HG03135 (cell line): ENCODE measurements around the gene BRD3OS.
"Not testable (repeated sequence)": the region's sequence is repeated elsewhere in the genome, so short reads cannot be mapped to it uniquely, and the experiment has no call there.

ENCODE experiments used
- ATAC-seq: cut with Tn5 transposase; IDR thresholded peaks from one replicate; pipeline ENCODE4 v1.9.1; 2021; ENCODE audit warnings: mild to moderate bottlenecking, moderate library complexity; ENCODE audit not compliant: unreplicated experiment

BRD3OS gene

DNA sequence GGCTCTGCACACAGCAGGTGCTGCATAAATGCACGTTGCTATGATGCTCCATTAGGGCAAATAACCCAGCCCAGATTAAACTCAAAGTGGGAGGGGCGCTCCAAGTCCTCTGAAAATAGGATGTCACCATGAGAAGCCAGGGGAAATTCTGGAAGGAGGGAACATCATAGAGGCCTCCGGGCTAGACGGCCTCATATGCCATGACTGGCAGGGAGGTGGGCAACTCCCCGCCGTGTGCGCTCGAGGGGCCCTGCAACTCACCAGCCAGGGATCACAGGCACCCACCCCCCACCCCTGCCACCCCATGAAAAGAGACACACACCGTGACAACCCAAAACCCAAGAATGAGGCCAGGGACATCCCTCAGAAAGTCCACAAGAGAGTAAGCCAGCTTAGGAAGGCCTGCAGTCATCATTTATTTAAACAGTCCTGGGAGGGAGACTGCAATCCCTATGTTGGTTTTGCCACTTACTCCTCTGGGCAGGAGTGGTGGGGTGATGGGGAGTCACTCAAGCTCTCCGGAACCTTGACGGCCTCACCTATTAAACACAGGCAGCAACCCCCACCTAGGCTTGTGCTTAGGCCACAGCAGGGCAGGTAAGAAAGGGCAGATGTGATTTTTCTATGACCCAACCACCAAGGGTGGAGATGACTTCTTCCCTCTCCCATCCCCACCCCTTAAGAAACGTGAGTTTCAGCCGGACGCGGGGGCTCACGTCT, 37.2 kb upstream of the BRD3OS start:
- ATAC-seq = no peak

DNA sequence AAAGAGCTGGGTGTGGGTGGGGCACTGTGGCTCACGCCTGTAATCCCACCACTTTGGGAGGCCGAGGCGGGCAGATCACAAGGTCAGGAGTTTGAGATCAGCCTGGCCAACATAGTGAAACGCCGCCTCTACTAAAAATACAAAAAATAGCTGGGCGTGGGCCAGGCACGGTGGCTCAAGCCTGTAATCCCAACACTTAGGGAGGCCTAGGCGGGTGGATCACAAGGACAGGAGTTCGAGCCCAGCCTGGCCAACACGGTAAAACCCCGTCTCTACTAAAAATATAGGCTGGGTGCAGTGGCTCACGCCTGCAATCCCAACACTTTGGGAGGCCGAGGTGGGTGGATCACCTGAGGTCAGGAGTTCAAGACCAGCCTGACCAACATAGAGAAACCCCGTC, 36.5 kb upstream of the BRD3OS start:
- not testable (repeated sequence) for ATAC-seq

DNA sequence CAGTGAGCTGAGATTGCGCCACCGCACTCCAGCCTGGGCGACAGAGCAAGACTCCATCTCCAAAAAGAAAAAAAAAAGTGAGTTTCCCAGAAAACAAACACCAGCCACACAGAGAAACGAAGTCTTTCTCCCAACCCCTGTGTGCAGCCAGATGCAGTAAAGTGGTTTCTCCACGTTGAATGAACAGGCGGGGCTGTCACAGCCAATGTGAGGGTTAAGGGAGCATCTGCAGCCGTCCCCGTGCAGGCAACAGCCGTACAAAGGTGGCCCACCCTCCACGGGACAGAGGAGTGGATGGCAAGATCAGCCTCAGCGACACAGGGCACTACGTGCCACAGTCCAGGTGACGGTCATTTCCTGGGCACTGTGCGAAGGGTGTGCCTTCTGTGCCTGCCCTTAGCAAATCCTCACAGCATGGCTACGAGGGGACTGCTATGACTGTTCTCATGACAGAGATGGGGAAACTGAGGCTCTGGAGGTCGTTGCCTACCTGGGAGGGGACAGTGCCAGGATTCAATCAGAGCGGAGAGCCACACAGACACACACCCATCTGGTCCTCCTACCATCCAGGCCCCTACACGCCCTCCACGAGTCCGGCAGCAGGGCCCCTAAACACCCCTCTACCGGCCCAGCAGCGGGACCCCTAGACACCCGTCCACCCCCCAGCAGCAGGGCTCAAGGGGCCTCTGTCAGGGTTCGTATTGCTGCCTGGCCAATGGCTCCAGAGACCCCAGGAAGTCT, 35.5 kb upstream of the BRD3OS start:
- ATAC-seq = no peak

DNA sequence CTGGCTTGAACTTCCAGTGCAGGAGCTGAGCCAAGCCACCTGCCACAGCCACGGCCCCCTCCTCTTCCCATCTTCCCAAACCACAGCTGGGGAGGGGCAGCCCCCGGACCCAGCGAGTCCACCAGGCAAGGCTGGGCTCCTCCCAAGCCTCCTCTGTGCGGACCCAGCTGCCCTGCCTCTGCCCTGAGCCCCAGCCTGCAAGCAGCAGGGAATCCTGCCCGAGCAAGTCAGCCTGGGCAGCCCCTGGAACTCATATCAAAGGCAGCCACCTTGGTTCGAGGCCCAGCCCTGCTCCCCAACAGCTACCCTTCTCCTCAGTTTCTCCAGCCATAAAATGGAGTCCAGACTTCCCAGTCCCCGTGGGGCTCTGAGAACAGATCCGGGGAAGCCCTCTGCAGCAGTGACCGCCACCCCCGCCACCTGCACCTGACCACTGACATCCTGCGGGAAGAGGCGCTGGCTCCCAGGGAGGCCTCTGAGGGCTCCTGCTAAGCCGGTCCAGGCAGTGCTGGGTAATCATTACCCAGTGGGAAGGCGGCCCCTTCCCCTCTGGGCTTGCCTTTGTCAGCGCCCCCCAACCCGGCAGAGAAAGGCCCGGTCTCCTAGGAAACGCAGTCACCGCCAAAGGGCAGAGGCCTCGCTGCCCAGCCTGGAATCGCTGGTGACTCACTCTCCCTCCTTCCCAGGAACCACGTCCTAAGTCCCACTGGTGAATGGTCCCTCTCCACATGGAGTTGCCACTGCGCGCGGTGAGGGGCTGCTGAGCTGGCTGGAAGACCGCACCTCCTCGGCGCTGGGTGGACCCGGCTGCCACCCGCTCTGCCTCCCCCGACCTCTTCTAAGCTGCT, 34.7 kb upstream of the BRD3OS start:
- ATAC-seq = no peak

DNA sequence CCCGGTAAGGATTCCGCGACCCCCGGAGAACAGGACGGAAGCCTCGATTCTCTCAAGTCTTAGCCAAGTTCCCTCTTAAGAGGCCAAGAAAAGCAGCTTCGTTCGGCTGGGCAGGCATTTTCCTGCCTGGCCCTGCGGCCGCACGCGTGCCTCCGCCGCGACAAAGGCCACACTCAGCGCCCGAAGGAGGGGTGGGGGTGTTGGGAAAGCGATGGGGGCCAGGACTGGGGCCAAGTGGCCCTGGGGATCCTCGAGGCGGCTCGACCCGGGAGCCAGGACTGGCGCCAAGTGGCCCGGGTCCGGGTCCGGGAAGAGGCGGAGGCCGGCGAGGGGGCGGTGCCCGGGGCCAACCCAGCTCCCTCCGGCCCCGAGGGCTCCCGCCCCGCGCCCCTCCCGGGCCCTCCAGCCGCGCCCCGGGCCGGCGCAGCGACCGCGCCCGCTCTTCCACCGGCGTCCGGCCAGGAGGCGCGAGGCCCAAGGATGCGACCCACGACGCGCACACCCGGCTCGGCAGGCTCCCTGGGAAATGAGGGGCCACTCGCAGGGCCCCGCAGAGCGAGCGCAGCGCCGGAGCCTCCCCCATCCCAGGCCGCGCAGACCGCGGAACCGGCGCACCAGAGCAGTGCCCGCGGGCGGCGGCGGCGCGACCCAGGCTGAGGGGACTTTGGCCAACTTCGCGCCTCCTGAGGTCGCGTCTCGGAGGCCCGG, 33.9 kb upstream of the BRD3OS start:
- ATAC-seq = peak; percentile 10

DNA sequence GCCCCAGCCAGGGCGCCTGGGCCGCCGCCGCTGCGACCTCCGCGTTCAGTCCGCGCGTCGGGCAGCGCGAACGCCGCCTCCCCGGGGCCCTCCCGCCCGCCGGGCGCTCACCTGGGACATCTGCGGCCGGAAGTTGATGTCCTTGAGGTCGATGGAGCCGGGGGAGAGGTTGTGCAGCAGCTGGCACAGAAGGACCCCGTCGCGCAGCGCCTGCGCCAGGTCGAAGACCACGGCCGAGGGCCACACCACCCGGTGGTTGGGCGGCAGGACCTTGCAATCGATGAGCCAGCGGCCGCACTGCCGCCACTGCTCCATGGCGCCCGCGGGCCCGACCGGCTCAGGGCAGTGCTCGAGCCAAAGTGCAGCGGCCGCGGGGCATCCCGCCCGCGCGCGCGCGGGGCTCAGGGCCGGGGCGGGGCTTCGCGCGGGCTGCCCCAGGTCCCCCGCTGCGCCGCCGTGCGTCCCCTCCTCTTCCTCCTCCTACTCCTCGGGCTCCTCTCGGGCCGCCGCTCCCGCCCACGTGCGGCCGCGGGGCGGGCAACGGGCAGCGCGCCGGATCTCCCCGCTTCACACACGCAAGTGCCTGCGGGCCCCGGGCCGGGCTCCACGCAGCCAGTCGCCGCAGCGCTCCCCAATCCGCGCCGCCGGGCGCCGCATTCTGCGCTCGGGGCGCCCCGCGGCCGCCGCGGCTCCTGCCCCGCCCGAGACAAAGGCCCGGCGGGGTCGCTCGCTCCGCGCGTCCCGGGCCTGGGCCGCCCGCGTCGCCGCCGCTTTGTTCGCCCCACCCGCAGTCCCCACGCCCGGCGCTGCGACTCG, 33.1 kb upstream of the BRD3OS start, which contains the start of gene VAV2:
Gene VAV2 (minus strand): TSS at position 361 of the 816 bp plus-strand sequence. CDS start 46 bp downstream, at position 315.
- peak; percentile 43 for ATAC-seq

DNA sequence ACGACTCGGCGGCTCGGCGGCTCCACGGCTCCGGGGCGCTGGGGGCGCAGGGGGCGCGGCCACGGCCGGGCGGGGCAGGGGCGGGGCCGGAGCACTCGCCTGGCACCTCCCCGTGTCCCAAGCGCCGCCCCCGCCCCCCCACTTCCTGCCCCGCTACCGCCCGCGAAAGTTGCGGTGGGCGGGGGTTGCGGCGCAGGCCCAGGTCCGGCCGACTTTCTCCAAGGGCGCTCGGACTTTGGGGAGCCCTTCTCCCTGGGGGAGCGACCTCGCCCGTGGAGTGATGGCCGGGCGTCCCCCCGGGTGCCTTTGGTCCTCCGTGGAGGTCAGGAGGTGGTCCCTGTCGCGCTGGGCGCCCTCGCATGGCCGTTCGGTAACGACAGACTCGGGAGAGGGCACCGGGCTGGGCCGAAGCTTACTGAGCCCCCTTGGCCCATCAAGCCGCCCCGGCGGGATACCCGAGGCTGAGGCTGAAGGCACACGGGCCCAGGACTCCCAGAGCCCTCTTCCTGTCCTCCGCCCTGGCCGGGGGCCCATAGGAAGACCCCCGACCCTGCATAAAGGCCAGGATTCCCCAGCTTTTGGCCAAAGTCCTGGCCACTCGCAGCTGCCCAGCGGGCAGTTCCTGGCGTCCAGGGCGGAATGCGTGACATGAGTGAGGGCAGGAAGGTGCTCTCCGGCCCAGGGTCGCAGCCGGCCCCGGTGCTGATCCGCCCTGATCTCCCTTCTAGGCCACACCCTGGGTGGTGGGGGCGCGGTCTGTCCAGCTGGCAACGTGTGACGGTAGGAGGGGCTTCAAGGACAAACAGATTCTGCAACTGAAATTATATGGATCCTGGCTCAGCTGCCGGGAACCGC, 32.3 kb upstream of the BRD3OS start:
- peak; percentile 42 for ATAC-seq

DNA sequence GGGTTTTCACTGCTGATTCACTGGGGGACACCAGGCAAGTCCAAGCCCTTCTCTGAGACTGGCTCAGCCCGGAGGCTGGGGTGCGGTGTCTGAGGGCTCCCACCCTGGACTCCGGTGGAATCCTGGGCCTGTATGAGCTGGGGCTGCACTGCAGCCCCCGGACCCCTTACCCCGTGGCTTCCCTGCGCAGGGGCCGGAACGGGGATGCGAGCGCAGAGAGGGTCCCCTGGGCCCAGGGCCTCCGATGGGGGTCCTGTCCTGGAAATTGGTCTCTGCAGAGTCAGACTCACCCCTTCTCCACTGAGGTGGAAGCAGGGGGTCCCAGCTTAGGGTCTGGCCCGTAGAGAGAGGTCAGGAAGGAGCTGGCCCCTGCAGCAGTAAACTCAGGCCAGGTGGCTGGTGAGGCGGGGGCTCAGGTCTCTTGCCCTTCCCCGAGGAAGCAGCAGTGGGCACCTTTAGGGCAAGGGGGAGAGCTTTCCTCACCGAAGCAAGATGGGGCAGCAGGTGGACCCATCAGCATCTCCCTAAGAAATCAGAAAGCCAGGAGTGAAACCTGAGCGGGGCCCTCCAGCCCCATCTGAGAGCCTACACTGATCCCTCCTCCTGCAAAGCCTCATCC, 31.5 kb upstream of the BRD3OS start:
- ATAC-seq = no peak

DNA sequence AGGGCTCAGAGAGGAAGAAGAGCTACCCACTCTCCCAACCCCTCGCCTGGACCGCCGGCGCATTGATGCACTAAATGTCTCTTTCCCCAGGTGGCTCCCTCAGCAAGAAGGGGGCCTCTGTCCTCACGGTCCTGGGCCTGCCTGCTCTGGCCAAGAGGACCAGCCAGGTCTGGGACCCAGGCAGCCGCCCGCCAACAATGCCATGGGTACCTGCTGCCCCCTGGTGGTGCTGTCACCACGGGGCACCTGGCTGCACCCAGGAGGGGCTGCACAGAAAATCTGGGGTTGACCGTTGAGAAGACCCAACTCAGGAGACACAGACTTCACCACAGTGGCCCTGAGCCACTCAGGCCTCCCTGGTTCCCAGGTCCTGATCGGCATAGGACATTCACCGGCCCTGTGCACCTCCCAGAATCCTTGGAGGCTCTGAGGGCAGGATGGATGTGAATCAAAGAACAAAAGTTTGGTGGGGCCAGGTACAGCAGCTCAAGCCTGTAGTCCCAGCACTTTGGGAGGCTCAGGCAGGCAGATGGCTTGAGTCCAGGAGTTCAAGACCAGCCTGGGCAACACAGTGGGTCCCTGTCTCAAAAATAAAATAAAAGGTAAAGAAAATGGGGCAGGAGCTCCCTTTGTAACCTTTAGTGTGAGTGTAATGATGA, 30.8 kb upstream of the BRD3OS start:
- no peak for ATAC-seq

DNA sequence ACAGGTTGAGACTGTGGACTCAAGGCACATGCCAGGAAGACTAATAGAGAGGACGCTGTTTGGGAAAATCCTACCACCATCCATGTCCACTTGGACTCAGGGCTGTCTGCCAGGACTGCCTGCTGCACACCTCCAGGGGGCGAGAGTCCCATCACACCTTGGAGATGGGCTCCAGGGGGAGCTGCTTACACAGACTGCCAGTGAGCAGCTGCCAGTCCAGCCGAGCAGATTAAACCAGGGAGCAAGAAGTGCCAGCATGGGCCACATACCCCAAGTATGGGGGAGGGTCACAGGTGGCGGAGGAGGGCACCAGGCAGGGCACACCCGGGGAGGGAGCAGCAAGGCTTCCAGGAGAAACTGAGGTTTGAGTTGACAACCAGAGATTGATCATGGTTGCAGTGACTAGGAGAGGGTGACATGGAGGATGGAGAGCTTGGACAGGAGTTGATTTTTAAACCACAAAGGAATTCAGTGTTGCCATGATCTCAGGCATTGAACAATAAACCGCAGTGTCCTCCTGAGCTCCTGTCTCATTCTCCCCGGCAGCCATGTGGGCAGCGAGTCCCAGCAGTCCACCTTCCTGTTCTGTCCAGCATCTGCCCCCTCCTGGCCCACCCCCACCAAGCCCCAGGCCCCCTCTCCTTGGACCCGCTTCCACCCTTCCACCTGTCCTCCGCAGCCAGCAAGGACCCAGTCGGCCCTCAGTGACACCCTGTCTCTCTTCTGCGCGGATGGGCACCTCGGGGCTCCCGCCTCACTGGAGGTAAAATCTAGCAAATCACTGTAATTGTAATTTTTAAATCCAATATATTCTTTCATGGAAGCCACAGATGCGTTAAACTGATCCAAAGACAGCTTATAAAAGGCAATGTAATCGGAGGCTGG, 30.0 kb upstream of the BRD3OS start:
- ATAC-seq = no peak

DNA sequence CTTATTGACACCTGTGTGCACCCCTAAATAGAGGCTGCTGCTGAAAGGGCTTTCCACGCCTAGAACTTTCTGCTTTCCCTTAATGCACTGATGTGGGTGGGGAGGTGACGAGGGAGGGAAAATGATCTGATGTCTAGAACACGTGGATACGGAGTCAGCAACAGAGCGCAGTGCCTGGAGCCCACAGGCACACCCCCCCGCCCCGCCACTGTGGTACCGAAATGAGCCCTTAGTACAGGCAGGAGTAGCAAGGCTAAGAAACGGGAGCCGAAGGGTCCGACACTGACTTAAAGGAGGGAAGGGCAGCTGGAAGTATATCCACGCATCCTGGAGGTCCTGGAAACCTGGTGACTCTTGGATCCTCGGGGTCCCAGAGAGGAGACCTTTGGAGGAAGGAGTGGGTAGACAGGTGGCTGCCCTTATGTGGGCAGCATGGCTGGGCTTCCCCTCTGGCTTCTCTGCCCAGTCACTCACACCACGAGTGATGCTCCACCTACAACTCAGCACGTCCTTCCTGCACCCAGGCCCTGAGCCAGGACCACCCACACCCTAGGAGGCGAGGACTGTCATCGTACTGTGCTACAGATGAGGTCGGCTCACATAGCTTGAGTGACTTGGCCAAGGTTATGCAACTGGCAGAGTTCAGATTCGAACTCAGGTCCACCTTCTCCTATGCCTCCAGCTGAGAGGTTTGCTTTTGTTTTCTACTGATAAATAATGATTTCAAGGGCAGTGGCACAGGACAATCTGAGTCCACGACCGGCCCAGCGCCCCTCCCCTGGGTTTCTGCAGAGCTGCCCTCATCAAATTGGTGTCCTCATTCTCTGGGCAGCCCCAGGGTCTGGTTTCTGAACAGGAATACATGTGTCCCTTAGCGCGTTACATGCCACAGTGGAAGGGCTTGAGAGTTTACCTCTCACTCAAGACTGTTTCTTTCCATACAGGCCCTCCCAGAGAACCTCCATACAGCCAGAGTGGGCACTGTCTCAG, 28.5 kb upstream of the BRD3OS start:
- ATAC-seq = no peak

DNA sequence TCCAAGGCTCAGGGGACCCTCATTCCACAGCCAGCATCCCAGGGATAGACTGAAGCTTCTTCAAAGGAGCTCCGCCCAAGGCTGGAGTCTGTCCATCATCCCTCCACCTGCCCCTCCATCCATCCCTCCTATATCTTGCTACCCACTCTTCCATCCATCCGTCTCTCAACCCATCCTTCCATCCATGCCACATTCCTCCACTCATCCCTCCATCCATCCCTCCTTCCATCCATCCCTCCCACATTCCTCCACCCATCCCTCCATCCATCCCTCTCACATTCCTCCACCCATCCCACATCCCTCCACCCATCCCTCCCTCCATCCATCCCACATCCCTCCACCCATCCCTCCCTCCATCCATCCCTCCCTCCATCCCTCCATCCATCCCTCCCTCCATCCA, 27.7 kb upstream of the BRD3OS start:
- ATAC-seq = no peak

DNA sequence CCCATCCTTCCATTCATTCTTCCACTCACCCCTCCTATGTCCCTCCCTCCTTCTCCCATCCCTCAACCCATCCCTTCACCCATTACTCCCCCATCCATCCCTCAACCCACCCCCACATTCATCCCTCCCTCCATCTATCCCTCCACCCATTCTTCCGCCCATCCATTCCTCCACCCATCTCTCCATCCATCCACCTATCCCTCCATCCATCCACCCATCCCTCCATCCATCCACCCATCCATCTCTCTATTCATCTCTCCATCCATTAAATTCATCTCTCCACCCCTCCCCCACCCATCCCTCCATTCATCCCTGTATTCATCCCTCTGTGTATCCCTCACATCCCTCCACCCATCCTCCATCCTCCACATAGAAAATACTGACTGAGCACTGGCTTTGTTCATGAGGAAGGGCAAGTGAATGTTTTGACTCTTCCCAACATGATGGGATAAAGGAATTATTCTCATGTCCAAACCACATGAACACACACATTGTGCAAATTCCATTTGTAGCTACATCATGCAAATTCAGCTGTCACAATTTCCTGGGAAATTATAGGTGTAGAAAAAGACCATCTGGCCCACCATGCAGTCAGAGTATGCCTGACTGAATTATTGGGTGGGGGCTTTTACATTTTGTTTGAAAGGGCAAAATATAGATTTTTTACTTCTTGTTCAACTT, 26.2 kb upstream of the BRD3OS start:
- ATAC-seq = no peak

DNA sequence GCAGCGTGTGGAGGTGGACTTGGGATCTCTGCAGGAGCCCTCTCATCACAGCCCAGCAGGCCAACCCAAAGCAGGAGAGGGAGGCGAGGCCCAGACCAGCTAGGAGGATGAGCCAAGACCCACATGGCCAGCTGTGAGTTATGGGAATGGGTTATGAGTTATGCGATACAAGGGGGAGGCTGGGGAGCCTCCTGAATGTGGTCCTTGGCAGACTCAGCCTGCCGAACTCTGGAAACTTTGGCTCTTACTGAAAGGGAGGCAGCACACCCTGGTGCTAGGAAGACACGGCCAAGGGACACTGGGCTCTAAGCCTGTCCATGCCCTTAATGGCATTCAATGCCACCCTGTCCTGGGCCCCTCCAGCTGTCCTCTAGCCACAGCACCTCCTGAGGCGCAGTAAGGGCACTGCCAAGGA, 25.4 kb upstream of the BRD3OS start:
- no peak for ATAC-seq

DNA sequence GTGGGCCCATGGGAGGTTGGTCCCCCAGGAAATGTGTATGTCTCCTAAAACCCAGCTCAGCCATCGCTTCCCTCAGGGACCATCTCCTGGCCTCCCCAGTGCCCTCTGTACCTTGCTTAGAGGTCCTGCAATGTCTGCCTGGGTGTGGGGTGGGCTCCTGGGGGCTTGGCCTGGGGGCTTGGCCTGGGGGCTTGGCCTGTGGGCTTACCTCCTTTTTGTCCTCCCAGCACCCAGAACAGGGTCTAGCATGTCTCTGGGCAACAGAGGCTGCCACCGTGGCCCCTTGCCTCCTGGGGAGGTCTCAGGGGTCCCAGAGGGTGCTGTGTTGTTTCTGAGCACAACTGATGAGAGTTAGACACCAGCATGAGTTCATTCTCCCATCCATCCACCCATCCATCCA, 22.5 kb upstream of the BRD3OS start:
- no peak for ATAC-seq
